ENCODE measurements around the gene TTC23. TPM values are rescaled to one million over a fixed set of nuclear protein-coding genes. Genes with fewer than 3 reads are reported as not detected.
"Not testable (repeated sequence)": the region's sequence is repeated elsewhere in the genome, so short reads cannot be mapped to it uniquely, and the experiment has no call there.

The TTC23 gene
- total RNA-seq, 1 experiment from 2014 or later: 34.5 TPM

DNA sequence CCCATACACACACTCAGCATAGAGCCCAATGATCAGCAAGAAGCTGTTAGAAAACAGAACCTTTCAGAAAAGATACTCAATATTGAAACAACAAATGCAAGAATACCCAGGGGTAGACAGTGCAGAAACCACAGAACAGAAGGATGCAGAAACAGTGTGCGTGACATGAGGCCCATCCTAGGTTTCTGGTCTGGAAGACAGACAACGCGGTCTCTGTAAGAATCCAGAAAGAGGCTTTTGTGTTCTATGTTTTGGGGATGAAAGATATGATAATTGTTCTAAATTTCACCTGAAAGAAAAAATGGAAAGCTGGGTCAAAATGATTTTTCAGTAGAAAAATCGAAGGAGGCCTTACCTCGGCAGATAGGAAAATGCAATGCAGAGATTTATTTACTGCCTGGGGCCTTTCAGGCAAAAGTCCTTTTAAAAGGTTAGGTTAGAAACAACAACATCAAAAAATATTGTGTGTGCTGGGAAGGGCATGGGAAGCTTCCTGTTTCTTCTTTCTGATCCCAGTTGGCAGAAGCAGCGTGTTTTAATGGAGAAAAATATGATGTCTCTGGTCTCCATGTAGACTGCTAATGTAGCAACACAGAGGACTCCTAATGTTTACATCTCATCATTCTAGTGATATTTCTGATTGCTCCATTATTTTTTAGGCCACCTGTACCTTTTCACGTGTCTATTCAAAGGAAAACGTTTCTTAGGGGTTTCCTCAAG is 127.5 kb downstream of the TTC23 start:
- DNase-seq (ENCODE audit: low read depth): no peak

DNA sequence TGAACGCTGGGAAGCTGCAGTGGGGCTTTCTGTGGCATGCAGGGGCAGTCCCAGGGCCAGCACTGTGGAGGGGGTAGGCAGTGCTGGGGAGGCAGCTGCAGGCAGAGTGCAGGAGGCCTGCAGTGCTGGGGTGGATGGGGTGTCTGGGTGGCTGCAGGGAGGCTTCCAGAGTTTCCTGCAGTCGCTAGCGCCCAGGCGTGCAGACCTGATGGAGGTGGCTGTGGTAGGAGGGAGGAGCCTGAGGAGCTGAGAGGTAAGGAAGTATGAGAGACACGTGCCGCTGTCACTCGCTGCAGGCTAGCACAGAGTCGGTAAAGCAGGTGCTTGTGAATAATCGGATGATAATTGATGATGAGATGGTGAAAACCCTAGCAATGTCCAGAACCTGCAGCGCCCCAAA is 128.2 kb downstream of the TTC23 start:
- no peak for DNase-seq (ENCODE audit: low read depth)

- DNase-seq (ENCODE audit: low read depth): no peak
Observed at GRCh38 chr15:99120050-99120777, 129.2 kb downstream of the TTC23 start.

DNA sequence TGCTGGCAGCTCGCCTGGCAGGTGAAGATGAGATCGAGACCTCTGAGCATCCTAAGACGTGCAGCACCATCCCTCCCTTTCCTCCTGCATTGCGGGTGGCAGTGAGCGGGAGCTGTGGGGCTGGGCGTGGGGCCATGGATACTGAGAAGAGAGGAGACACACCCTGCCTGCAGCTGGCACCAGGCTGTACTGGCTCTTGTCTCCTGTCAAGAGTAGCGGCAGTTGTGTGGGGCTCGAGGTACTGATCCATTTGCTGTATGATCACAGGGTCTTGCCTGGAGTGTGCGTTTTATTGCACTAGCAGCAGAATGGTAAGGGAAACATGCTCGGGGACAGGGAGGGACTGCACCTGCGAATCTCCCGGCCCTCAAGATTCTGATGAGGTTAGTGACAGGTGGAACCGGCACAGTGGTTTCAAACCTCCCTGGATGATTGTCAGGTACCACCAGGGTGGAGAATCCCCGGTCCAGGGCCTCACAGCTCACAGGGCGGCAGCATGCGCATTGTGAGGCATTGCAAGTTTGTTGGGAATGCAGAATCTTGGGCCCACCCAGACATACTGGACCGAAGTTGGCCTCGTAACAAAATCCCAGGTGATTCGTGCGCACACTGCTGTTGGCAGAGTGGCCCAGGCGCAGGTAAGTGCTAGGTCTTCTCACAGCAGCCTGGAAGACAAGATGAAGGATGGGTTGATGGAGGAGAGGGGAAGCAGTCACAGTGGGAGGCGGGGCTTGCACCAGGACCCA is 130.4 kb downstream of the TTC23 start:
- DNase-seq (ENCODE audit: low read depth): no peak

DNA sequence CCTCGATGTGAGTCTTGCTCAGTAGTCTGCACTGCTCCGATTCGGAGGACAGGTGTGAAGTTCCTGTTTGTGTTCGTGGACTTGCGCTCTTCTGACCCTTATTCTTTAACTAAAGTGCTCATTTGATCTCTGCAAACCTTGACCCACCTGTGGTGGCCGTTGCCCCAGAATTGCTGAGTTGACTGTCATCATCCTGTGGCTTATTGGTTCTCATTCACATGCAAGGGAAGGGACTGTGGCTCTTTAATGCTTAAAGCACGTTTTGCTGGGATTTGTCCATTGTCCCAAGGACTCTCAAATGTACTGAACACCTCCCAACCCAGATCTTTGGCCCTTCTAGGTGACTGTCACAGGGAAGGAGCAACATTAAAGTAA is 131.1 kb downstream of the TTC23 start:
- no peak for DNase-seq (ENCODE audit: low read depth)

- no peak for DNase-seq (ENCODE audit: low read depth)
Observed at GRCh38 chr15:99117563-99118257, 131.7 kb downstream of the TTC23 start.

GRCh38 chr15:99117111-99117510 is 132.3 kb downstream of the TTC23 start:
- no peak for DNase-seq (ENCODE audit: low read depth)

DNA sequence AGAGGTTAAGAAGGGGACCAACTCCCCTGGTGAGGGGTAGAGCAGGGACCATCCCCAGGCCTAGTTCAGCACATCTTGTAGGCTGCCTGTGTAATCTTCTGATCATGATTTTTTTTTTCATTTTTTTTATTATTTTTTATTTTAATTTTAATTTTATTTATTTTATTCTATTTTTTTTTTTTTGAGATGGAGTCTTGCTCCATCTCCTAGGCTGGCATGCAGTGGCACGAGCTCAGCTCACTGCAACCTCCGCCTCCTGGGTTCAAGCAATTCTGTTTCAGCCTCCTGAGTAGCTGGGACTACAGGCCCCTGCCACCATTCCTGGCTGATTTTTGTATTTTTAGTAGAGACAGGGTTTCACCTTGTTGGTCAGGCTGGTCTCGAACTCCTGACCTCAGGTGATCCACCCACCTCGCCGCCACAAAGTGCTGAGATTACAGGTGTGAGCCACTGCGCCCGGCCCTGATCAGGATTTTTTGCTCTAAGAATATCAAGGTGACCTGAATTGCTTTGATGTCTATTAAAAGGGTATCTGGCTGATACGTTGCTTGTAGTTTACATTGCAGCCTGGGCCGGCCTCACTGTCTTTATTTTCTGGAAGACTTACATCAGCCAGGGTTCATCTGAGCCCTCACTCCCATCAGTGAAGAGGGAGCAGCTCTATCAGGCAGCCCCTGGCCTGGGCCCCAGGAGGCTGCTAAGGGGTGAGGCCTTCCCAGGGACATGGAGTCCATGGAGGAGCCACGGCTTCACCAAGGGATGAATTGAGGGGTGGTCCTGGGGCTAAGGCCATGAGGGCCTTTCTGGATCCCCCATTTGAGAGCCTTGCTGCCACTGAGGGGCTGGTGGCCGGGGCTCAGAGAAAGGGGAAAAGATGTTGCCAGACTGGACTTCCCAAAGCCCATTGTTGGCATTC is 133.8 kb downstream of the TTC23 start:
- DNase-seq (ENCODE audit: low read depth): no peak

GRCh38 chr15:99114511-99115299 is 134.7 kb downstream of the TTC23 start:
- DNase-seq (ENCODE audit: low read depth): no peak

DNA sequence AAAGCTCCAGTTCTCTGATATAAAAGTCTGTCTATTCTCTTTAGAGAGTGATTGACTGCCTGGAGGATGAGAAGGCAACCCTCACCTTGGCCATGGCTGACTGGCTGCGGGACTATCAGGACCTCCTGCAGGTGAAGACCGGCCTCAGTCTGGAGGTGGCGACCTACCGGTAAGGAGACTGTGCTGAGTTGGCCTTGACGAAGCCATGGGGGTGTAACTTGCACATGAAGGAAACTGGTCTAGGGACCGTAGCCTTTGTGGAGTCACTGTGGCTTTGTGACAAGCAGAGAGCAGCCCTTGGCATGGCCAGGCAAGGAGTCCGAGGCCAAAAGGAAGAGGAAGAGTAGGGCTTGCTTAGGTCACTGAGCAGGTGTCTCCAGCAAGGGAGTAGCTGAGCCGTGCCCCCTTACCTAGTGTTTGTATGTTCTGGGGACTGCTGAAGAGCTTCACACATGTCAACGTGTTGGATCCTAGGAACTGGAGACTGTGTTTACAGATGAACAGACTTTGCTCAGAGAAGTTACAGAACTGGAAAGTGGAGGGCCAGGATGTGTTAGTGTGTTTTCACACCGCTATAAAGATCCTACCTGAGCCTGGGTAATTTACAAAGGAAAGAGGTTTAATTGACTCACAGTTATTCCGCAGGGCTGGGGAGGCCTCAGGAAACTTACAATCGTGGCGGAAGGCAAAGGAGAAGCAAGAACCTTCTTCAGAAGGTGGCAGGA is 135.7 kb downstream of the TTC23 start:
- DNase-seq (ENCODE audit: low read depth): no peak

GRCh38 chr15:99111641-99112040 is 137.7 kb downstream of the TTC23 start:
- not testable (repeated sequence) for DNase-seq (ENCODE audit: low read depth)

DNA sequence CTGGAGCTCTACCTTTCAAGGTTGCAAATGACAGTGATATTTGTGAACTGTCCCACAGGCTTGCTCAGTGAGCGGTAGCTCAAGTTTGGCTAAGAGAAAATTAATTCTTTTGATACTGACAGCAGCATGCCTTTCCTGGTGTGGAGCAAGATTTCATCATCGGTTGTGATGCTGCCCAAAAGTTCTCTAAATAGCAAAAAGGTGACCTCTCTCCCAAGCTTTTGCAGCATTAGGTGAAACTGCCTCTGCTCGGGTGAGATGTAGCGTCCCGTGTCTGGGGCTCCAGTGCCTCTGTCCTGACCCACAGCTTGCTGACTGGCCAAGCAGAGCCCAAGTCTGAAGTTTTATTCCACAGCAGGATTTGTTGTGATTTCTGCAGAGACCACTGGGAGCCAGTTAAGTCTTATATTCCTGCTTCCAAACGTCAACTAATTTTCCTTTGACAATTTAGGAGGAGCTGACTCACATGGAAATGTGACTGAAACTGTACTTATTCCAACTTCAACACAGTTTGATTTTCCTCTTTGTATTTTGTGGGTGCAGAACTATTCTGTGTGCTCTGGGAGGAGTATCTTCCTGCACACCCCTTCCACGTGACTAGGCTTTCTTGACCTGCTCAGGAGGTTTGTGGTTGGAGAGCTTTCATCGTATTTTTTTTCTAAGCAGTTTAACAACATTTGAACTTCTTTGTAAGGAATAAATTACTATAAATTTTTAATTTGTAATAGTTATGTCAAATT is 138.6 kb downstream of the TTC23 start:
- no peak for DNase-seq (ENCODE audit: low read depth)

GRCh38 chr15:99110093-99110492 is 139.3 kb downstream of the TTC23 start:
- DNase-seq (ENCODE audit: low read depth): no peak

DNA sequence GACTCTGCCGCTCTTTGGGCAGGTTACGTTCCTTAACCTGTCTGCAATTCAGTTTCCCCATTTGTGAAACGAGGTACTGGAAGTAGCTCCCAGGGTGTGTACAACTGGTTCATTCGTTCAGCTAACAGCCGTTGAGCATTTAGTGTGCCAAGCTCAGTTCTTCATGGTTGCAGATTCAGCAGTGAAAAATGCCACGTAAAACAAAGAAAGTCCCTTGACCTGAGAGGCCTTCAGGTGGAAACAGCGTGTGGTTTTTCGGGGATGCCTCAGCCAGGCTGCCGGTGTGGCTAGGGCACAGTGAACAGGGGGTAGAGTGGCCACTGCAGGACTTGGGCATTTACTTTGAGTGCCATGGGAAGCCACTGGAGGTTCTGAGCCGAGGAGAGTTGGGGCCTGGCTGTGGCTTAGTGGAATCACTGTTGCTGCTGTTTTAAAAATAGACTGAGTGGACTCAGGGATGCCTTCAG is 139.8 kb downstream of the TTC23 start:
- DNase-seq (ENCODE audit: low read depth): no peak

- DNase-seq (ENCODE audit: low read depth): no peak
Observed at GRCh38 chr15:99108993-99109392, 140.4 kb downstream of the TTC23 start.

DNA sequence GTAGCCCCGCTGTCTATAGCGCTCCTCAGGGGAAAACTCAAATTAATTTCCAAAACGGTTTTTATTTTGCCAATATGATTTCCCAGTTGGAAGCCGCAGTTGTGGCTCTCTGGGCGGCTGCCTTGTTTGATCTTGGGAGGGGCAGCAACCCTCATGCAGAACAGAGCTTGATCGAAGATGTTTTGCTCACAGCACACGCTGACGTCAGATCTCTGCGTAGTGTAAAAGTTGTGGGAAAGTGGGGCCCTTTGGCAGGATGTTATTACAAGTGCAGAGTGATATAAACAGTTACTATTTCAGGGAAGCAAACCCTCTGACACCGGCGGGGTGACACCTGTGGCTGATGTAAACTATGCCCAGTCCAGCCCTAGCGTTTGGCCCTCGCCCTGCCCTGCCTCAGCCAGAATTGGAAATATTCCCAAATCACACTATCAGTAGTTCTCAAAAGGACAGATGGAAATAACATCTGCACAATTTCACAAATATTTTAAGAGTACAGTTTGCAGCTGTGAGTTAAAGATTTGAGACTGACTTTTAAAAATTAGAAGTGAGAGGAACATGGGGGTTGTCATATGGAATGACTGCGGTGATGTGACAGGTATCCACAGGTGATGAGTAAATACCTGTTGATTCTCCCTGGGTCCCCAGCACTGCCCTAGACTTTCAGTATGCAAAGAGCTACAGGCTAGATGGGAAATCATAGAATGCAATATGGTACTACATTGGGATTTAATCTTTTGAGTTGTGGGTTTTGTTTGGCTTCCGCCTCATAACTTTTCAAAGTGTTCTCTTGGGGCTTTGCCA is 142.8 kb downstream of the TTC23 start:
- DNase-seq (ENCODE audit: low read depth): no peak

- no peak for DNase-seq (ENCODE audit: low read depth)
Observed at GRCh38 chr15:99105514-99106341, 143.7 kb downstream of the TTC23 start.

Data from M059J (cell line).